HG02981 (cell line): ENCODE data around the gene ATCAY.
"Not testable (repeated sequence)": the region's sequence is repeated elsewhere in the genome, so short reads cannot be mapped to it uniquely, and the experiment has no call there.

Experiments
- ATAC-seq: cut with Tn5 transposase; IDR thresholded peaks from one replicate; pipeline ENCODE4 v1.9.1; 2021; ENCODE audit warnings: mild to moderate bottlenecking, moderate library complexity; ENCODE audit not compliant: unreplicated experiment

Gene ATCAY

GRCh38 chr19:3944018-3944721 is 63.7 kb downstream of the ATCAY start:
- ATAC-seq: no peak

GRCh38 chr19:3945838-3946237 is 65.4 kb downstream of the ATCAY start:
- no peak for ATAC-seq

DNA sequence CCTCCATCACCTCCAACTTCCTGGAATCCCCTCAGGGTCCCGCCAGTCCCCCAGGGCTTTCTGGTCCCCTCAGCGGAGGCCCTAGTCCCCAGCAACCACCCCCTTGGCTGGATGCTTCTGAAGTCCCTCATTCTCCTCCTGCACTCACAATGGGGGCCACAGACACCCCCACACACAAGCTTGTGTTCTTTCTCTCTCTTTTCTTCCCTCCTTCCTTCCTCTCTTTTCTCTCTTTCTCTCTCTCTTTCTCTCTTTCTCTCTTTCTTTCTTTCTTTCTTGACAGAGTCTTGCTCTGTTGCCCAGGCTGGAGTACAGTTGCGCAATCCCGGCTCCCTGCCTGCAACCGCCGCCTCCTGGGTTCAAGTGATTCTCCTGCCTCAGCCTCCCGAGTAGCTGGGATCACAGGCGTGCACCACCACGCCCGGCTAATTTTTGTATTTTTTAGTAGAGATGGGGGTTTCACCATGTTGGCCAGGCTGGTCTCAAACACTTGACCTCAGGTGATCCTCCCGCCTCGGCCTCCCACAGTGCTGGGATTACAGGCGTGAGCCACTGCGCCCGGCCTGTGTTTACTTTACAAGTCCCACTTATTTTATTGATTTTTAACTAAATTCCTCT is 66.9 kb downstream of the ATCAY start:
- not testable (repeated sequence) for ATAC-seq

GRCh38 chr19:3949294-3949693 is 68.8 kb downstream of the ATCAY start:
- ATAC-seq: no peak

DNA sequence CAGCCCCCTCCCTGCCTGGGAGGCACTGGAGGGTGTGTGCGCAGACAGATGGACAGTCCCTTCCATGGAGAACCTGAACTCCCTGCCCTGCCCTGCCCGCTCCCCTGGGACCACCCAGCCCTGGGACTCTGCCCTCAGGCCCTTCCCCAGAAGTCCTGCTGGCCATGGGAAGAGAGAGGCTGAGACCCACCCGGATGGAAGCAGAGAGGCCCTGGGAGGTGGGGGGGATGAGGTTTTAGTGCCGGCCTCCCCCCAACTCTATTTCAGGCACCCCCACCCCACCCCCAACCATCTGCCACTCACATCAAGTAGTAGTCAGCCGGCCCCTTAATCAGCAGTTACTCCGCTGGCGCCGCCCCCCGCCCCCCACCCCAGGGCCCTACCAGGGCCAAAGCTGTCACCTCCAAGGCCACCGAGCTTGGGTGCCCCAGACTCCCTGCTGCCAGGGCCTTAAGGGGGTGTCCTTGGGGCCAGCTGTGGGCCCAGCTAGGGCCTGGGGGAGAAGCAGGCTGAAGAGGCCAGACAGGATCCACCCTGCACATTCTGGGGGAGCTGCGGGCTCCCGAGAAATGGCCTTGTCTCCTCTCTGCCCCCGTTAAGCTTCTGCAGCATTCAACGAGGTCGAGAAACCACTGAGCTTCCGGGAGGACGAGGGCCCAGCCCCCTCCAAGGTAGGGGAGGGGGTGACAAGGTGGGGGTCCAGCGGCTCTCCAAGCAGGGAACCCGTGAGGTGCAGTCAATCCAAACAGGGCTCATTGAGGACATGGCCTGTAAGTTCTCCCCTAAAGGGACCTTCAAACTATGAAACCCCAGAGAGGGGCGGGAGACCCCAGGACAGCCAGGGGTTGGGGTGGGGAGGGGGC is 69.7 kb downstream of the ATCAY start:
- ATAC-seq: no peak

DNA sequence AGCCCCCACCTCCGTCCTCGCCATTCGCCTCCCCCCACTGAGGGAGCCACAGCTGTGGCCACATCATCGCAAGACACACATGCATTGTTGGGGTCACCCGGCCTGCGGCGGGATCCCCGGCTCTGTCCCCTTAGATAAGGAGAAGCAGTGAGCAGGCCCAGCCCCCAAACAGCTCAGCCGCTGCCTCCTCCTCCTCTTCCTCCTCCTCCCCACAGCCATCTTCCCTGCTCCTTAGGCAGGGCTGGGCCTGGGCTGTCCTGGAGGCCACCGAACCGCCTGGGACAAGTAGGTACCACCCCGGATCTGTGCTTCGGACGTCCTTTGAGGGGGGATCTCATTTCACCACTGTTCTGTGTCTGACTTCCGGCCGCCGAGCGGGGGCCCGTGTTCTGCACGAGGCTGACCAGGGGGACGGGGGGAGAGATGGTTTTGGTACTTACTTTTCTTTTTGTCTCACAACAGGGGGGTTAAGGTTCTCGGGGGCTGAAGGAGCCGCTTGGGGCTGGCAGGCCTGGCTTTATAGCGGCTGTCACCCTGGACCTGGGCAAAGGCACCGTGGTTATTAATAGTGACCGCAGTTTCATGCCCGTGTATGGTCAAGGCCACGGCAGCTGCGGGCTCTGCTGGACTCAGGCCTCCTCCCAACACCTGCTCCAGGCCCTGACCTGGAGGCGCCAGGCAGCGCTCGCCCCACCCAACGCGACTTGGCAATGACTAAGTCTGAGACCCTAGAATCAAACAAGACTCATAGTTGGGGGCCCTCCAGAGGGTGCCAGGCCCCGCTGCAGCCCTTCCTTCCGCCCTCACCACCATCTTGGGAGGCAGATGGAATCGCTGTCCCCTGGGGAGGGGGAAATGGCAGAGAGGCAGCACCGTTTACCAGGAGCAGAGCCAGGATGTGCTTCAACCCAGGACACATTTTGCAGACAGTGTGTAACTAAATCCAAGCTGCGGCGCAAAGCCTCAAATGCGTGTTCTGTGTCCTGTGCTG is 70.7 kb downstream of the ATCAY start:
- ATAC-seq: no peak

DNA sequence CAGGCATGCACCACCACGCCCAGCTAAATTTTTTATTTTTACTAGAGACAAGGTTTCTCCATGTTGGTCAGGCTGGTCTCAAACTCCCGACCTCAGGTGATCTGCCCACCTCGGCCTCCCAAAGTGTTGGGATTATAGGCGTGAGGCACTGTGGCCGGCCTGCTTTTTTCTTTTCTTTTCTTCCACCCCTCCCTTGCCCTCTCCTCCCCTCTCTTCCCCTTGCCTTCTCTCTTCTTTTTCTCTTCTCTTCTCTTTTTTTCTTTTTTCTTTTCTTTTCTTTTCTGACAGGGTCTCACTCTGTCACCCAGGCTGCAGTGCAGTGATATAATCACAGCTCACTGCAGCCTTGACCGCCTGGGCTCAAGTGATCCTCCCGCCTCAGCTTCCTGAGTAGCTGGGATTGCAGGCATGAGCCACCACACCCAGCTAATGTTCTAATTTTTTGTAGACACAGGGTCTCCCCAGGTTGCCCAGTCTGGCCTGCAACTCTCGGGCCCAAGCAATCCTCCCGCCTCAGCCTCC is 72.3 kb downstream of the ATCAY start:
- ATAC-seq: not testable (repeated sequence)

GRCh38 chr19:3954107-3954506 is 73.6 kb downstream of the ATCAY start:
- no peak for ATAC-seq

GRCh38 chr19:3955276-3955675 is 74.8 kb downstream of the ATCAY start:
- ATAC-seq: not testable (repeated sequence)

DNA sequence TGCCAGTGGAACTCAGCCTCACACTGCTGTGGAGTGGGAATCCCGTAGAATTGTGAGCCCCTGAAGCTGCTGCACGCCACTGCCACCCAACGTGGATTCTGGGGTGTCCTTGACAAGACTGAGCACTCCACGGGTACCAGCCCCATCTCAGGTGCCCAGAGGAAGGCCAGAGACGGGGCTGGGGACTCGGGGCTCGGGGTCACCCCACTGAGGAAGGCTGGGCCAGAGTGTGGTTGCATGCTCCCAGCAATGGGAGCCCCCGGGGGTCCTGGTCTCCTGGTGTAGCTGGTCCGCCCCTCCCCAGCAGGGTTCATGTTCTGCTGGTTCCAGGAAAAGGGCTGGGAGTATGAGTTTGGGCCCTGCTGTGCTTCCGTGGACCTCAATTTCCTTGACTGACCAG is 75.2 kb downstream of the ATCAY start:
- ATAC-seq: no peak

- ATAC-seq: no peak
These were observed 78.6 kb downstream of the ATCAY start for GRCh38 chr19:3958836-3959765.

DNA sequence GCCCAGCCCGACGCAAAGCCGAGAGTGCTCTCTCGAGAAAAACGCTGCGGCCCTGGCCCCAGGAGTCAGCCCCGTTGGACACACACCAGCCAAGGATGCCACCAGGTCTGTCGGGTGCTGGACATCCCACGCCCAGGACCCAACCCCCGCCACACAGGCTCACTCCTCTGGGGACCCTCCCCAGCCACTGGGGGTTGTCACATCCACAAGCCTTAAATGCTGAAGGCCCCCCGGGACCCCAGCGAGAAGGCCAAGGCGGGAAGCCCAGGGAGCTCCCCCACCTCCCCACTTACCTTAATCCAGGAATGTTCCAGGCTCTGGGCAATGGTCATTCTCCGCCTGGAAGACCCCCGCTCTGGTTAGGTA is 79.3 kb downstream of the ATCAY start:
- no peak for ATAC-seq

DNA sequence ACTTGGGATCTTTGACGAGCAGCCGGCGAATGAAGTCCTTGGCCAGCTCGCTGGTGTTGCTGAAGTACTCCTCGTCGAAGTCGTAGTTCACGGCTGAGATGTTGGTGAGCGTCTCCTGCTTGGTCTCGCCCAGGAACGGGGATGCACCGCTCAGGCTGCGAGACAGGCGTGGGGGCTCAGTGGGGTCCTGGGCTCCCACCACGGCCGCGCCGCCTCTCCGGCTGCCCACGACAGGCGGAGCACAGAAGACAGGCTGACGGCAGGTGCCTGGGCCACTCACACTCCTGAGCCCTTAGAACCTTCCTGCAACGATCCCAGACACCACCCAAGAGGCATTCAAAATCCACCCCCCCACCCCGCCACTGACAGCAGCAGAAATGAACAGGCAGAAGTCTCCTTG is 80.5 kb downstream of the ATCAY start:
- ATAC-seq: no peak

- ATAC-seq: no peak
These were observed 83.2 kb downstream of the ATCAY start for GRCh38 chr19:3963458-3964255.

- no peak for ATAC-seq
These were observed 84.0 kb downstream of the ATCAY start for GRCh38 chr19:3964256-3965194.

DNA sequence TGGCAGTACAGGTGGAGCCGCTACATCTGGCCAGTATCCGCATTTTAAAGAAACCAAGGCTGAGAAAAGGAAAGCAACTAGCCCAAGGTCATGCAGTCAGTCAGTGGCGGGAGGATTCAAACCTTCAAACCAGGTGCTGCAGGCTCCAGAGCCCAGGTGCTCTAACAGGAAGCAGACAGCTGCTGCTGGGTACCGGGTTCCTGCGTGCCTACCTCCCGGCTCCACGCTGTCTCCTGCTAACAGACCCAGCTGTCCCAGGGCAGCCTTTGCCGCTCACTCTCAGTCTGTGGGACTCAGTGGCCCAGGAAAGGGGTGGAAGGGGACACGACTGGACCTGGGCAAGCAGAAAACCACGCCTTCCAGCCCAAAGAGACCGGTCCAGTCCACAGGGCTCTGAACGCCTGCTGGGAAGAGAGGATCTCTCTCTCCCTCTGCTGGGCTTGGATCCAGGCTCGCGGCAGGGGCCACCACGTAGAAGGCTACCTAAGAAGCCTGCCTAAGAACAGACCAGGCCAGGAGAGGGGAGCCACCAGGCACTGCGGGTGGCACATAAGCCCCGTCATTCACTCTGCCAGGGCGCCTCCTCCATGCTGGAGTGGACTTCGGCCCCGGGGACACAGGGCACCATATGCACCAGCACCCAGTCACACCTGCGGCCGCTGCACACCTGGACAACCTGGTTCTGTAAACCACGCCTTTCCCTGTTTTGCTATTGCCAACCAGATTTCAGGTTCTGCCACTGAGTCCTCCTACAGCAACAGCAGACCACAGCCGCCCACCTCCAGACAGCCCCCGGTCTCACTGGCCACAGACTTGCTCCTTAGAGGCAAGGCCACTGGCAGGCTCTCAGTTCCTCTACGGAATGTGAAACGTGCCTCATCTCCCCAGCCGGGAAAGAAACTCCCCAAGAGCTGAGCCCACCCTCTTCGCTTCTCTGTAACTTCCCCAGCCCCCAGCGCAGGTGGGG is 85.8 kb downstream of the ATCAY start:
- ATAC-seq: no peak
